Upper lobe of left lung (tissue), 6 donors: ENCODE measurements around the gene PRM1. TPM values are rescaled to one million over a fixed set of nuclear protein-coding genes. Genes with fewer than 3 reads are reported as not detected.

Experiments used
- ATAC-seq, 2 donors: fragments of 200-7000 bp; cut with Tn5 transposase; one replicate each; pipeline ENCODE4 v1.9.1; 2022; ENCODE audit warnings: mild to moderate bottlenecking in 2 of 2, moderate library complexity in 2 of 2; ENCODE audit not compliant: low FRiP score in 2 of 2
- DNase-seq, 2 donors: peaks; one replicate each; pipeline ENCODE4 v3.0.0-alpha.2; 2019 to 2020
- H3K27ac ChIP-seq, 4 donors: fragments of 200-600 bp; sonication (generic); one replicate each; pipeline ENCODE4 v1.5.1; 2016 to 2019
- H3K27me3 ChIP-seq, 4 donors: fragments of 200-600 bp; sonication (generic); one replicate each; pipeline ENCODE4 v1.5.1; 2017 to 2019
- H3K36me3 ChIP-seq, 4 donors: fragments of 200-600 bp; sonication (generic); one replicate each; pipeline ENCODE4 v1.5.1; 2016 to 2019
- H3K4me1 ChIP-seq, 4 donors: fragments of 200-600 bp; sonication (generic); one replicate each; pipeline ENCODE4 v1.5.1; 2018 to 2019
- H3K4me3 ChIP-seq, 4 donors: fragments of 200-600 bp; sonication (generic); one replicate each; pipeline ENCODE4 v1.5.1; 2017 to 2019; ENCODE audit warnings: mild to moderate bottlenecking in 2 of 4, moderate library complexity in 1 of 4
- H3K9me3 ChIP-seq, 4 donors: fragments of 200-600 bp; sonication (generic); one replicate each; pipeline ENCODE4 v1.5.1; 2018 to 2019
- EP300 ChIP-seq, 4 donors: sonication (generic); formaldehyde crosslinking; IDR thresholded peaks; one replicate each; pipeline ENCODE4 v1.5.1; 2017; ENCODE audit warnings: antibody characterized with exemption in 4 of 4, control low read depth in 2 of 4
- POLR2A ChIP-seq, 4 donors: fragments of 450-650 bp; IDR thresholded peaks; one replicate each; pipeline ENCODE4 v1.5.1; 2016 to 2017; ENCODE audit warnings: antibody characterized with exemption in 4 of 4, mild to moderate bottlenecking in 2 of 4
- POLR2AphosphoS5 ChIP-seq, 2 donors: sonication (generic); formaldehyde crosslinking; IDR thresholded peaks; one replicate each; pipeline ENCODE4 v1.5.1; 2017; ENCODE audit warnings: antibody characterized with exemption in 2 of 2
- WGBS, 2 donors: methylation state at CpG; one replicate each; pipeline ENCODE4 v1.1.5; 2017 to 2018; 5-methylcytosine and 5-hydroxymethylcytosine counted together
- total RNA-seq, 6 donors: library from RNA; depleted of rRNA in 4 of 6; stranded (reverse); fragments of >200 nt in 4 of 6; gene quantifications; one replicate each; pipeline versions ENCODE4 v1.1.0 to v1.2.1, GENCODE V29; 2016 to 2021
- TF ChIP-seq, protein P1 (sequence below), 6 experiments: fragments of 450-650 bp in 4 of 6; fragments of 200-600 bp in 2 of 6; sonication (generic) in 2 of 6; IDR thresholded peaks; one replicate each; pipeline ENCODE4 v1.5.1; 2016 to 2019; ENCODE audit warnings: antibody characterized with exemption in 6 of 6
- donor health status: DM: no; HTN: no; CAD: no; lungs with moderate emphysema.
- donor health status: DM: no; HTN: yes; CAD: no; lungs with severe emphysema.

PRM1 gene
- total RNA-seq, 6 donors from 2014 or later = not detected

DNA sequence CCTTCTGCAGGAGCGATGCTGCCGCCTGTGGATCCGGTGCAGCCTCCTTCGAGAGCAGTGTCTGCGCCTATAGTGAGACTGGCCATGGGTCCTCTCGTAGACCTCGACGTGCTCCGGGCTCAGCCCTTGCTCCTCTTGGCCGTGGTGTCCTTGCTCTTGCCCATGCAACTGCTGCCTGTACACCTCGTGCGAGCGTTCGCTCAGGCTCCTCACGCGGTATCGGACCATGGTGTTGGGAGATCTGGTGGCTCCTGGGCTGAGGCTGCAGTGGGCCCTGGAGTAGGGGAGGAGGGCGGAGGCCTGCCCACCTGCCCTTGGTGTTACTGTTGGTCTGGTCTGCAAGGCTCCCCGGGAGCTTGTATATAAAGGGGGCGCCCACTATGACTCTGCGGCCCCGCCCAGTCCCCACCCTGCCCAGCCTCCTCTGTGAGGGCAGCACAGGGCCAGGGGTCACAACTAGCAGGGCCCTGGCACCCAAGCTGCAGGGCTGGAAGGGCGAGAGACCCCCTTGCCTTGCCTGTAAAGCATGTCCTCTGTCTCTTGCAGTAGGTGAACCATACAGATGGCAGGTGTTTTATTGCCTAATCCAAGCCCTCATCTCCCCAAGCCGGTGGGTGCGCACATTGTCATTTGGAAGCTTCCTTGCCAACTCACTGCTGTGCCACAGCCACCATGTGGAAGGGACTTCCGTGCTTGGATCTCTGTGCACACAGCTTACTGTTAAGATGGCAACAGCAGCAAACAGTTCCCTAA is 4.8 kb downstream of the PRM1 start, which contains the start of gene PRM2:
Gene PRM2 (minus strand): TSS at position 338 of the 753 bp plus-strand sequence. CDS start 110 bp downstream, at position 228.
- WGBS, 2 donors = 81 to 91% methylated on average over 7 to 26 of the region's 26 CpGs
- peaks cover 0 to 5% (median 0%) of the 10 kb centered on the region in 4 donors for H3K4me1 ChIP-seq
- no peak for ATAC-seq

GRCh38 chr16:11274964-11275363 is 6.2 kb downstream of the PRM1 start:
- Histone ChIP-seq H3K4me3 (no peak overlapping the region), H3K4me1 (peaks cover 0 to 5% (median 0%) of the 10 kb centered on the region in 4 donors), H3K9me3 (no peaks in the 10 kb centered on the region), H3K27ac (no peak overlapping the region), H3K27me3 (no peaks in the 10 kb centered on the region), H3K36me3 (no peaks in the 10 kb centered on the region)
- DNase-seq (no peak), ATAC-seq (no peak)
- TF ChIP-seq, protein P1, sequence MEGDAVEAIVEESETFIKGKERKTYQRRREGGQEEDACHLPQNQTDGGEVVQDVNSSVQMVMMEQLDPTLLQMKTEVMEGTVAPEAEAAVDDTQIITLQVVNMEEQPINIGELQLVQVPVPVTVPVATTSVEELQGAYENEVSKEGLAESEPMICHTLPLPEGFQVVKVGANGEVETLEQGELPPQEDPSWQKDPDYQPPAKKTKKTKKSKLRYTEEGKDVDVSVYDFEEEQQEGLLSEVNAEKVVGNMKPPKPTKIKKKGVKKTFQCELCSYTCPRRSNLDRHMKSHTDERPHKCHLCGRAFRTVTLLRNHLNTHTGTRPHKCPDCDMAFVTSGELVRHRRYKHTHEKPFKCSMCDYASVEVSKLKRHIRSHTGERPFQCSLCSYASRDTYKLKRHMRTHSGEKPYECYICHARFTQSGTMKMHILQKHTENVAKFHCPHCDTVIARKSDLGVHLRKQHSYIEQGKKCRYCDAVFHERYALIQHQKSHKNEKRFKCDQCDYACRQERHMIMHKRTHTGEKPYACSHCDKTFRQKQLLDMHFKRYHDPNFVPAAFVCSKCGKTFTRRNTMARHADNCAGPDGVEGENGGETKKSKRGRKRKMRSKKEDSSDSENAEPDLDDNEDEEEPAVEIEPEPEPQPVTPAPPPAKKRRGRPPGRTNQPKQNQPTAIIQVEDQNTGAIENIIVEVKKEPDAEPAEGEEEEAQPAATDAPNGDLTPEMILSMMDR (IDR thresholded peaks at IDR 0.05) = no peak
- TF ChIP-seq EP300 (IDR thresholded peaks at IDR 0.05) (no peak), POLR2AphosphoS5 (IDR thresholded peaks at IDR 0.05) (no peak), POLR2A (IDR thresholded peaks at IDR 0.05) (no peak)
- 94 to 95% methylated on average over 7 of the region's 7 CpGs for WGBS, 2 donors

More for the DNA sequence above, 4.8 kb downstream of the PRM1 start, which contains the start of gene PRM2:
- H3K27me3 ChIP-seq = no peaks in the 10 kb centered on the region
- no peak within 1 kb of the TSS for H3K4me3 ChIP-seq
- TF ChIP-seq POLR2A (IDR thresholded peaks at IDR 0.05) = no peak
- no peak for TF ChIP-seq EP300 (IDR thresholded peaks at IDR 0.05)
- no peak for TF ChIP-seq POLR2AphosphoS5 (IDR thresholded peaks at IDR 0.05)
- TF ChIP-seq, protein P1 (IDR thresholded peaks at IDR 0.05) = no peak
- H3K9me3 ChIP-seq = no peaks in the 10 kb centered on the region
- H3K27ac ChIP-seq = no peak within 1 kb of the TSS
- H3K36me3 ChIP-seq = no peaks in the 10 kb centered on the region
- DNase-seq = peak in 1 of 2 donors; percentile 75

DNA sequence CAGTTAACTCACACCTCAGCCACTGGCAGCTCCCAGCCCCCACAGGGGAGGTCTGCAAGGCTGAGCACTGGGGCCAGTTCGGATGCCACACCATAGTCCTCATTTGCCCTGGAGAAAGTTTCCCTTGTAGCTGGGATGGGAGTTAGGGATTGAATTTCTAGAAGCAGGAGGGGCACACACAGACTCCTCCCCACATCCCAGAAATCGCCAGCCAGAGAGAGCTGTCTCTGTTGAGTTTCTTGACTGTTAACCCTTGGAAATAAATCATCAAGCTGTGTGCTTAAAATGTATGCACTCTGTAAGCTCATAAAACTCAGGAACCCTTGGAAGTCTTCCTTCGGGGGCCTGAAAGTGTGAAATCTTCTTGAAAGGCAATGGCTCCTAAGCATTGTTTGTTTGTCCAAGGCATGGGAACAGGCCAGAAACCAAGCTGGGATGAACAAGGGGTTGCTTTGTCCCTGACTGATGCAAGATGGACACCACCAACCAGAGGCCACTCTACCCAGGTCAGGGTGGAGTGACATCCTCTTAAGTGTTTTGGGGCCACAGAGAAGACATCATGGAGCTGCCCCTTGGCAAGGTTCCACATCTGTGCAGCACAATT is 7.3 kb downstream of the PRM1 start:
- DNase-seq = no peak
- Histone ChIP-seq H3K36me3 (no peaks in the 10 kb centered on the region), H3K4me1 (no peaks in the 10 kb centered on the region), H3K4me3 (no peak overlapping the region), H3K27ac (no peak overlapping the region), H3K27me3 (no peaks in the 10 kb centered on the region), H3K9me3 (no peaks in the 10 kb centered on the region)
- TF ChIP-seq POLR2AphosphoS5 (IDR thresholded peaks at IDR 0.05) = no peak
- no peak for TF ChIP-seq POLR2A (IDR thresholded peaks at IDR 0.05)
- TF ChIP-seq EP300 (IDR thresholded peaks at IDR 0.05) = no peak
- TF ChIP-seq, protein P1 (IDR thresholded peaks at IDR 0.05) = no peak
- ATAC-seq = no peak
- 74 to 88% methylated on average over 3 of the region's 3 CpGs for WGBS, 2 donors

DNA sequence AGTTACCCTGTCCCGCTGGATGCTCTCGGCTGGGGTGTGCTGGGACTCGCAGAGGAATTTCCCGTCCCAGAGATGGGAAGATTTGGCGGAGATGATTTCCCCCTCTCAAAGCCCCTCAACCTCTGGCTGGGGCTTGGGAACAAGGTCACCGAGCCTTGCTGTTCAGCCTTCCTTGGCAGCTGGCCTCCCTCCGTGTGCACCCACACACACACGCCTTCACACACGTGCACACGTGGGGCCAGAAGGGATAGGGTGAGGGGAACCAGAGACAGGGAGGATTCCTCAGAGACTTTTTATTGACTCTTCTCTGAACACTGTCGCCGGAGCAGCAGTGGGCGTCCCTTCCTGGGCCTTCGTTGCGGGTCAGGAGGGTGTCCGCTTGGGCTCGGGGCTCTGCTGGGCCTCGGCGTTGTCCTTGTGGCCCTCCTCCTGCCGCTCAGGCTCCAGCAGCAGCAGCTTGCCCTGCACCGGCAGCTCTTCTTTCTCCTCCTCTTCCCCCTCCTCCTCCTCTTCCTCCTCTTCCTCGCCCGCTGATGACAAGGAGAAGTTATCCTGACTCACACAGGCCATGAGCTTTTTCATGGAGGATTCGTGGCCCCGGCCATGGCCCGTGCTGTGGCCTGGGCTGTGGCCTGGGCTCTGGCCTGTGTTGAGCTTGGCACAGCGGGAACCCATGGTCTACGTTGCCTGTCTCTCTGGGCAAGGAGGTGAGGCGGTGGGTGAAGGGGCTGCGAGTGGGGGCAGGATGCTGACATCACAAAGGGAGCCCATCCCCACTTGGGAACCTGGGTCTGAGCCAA is 8.0 kb downstream of the PRM1 start, which contains the start of gene PRM3:
Gene PRM3 (minus strand): TSS at position 709 of the 800 bp plus-strand sequence. CDS start 34 bp downstream, at position 675.
- 84% methylated on average over 20 to 30 of the region's 30 CpGs for WGBS, 2 donors
- no peaks in the 10 kb centered on the region for H3K27me3 ChIP-seq
- no peaks in the 10 kb centered on the region for H3K9me3 ChIP-seq
- ATAC-seq (peak in 1 of 2 donors; percentile 5), DNase-seq (peak in 1 of 2 donors; percentile 53)
- TF ChIP-seq POLR2A (IDR thresholded peaks at IDR 0.05) (no peak), POLR2AphosphoS5 (IDR thresholded peaks at IDR 0.05) (no peak), EP300 (IDR thresholded peaks at IDR 0.05) (no peak)
- TF ChIP-seq, protein P1 (IDR thresholded peaks at IDR 0.05) = no peak
- no peaks in the 10 kb centered on the region for H3K4me1 ChIP-seq
- H3K27ac ChIP-seq = no peak within 1 kb of the TSS
- no peaks in the 10 kb centered on the region for H3K36me3 ChIP-seq
- no peak within 1 kb of the TSS for H3K4me3 ChIP-seq
